ENCODE results near the gene LRRC51. TPM values are rescaled to one million over a fixed set of nuclear protein-coding genes. Genes with fewer than 3 reads are reported as not detected.

LRRC51 gene
- total RNA-seq, 1 donor from 2014 or later, result 2.6 TPM

GRCh38 chr11:72098741-72099140 is 18.1 kb downstream of the LRRC51 start:
- DNase-seq (ENCODE audit: low read depth) (no peak), FAIRE-seq (no peak)
- TF ChIP-seq CTCF (IDR thresholded peaks at IDR 0.05; ENCODE audit: insufficient read depth, low read length, severe bottlenecking), result no peak
- Histone ChIP-seq H3K4me3 (ENCODE audit: low read depth, low read length) (no peak overlapping the region), H3K27me3 (ENCODE audit: control insufficient read depth, insufficient read depth, low read length) (no peaks in the 10 kb centered on the region), H3K36me3 (ENCODE audit: control insufficient read depth, insufficient read depth, low read length) (peaks cover 34% of the 10 kb centered on the region)

GRCh38 chr11:72100009-72100408 is 19.4 kb downstream of the LRRC51 start:
- no peak for FAIRE-seq
- peaks cover 32% of the 10 kb centered on the region for H3K36me3 ChIP-seq (ENCODE audit: control insufficient read depth, insufficient read depth, low read length)
- DNase-seq (ENCODE audit: low read depth), result no peak
- TF ChIP-seq CTCF (IDR thresholded peaks at IDR 0.05; ENCODE audit: insufficient read depth, low read length, severe bottlenecking), result no peak
- no peaks in the 10 kb centered on the region for H3K27me3 ChIP-seq (ENCODE audit: control insufficient read depth, insufficient read depth, low read length)
- no peak overlapping the region for H3K4me3 ChIP-seq (ENCODE audit: low read depth, low read length)

- DNase-seq (ENCODE audit: low read depth), result no peak
- H3K27me3 ChIP-seq (ENCODE audit: control insufficient read depth, insufficient read depth, low read length), result no peaks in the 10 kb centered on the region
- no peak for TF ChIP-seq CTCF (IDR thresholded peaks at IDR 0.05; ENCODE audit: insufficient read depth, low read length, severe bottlenecking)
- peaks cover 30% of the 10 kb centered on the region for H3K36me3 ChIP-seq (ENCODE audit: control insufficient read depth, insufficient read depth, low read length)
- FAIRE-seq, result no peak
- no peak overlapping the region for H3K4me3 ChIP-seq (ENCODE audit: low read depth, low read length)
Observed at GRCh38 chr11:72100462-72100861, 19.8 kb downstream of the LRRC51 start.

GRCh38 chr11:72102162-72102561 is 21.5 kb downstream of the LRRC51 start:
- peak overlapping the region; percentile 70 for H3K4me3 ChIP-seq (ENCODE audit: low read depth, low read length)
- no peak for TF ChIP-seq CTCF (IDR thresholded peaks at IDR 0.05; ENCODE audit: insufficient read depth, low read length, severe bottlenecking)
- no peaks in the 10 kb centered on the region for H3K27me3 ChIP-seq (ENCODE audit: control insufficient read depth, insufficient read depth, low read length)
- H3K36me3 ChIP-seq (ENCODE audit: control insufficient read depth, insufficient read depth, low read length), result peaks cover 29% of the 10 kb centered on the region
- DNase-seq (ENCODE audit: low read depth) (no peak), FAIRE-seq (no peak)

- no peaks in the 10 kb centered on the region for H3K27me3 ChIP-seq (ENCODE audit: control insufficient read depth, insufficient read depth, low read length)
- FAIRE-seq (no peak), DNase-seq (ENCODE audit: low read depth) (no peak)
- peak overlapping the region; percentile 70 for H3K4me3 ChIP-seq (ENCODE audit: low read depth, low read length)
- H3K36me3 ChIP-seq (ENCODE audit: control insufficient read depth, insufficient read depth, low read length), result peaks cover 25% of the 10 kb centered on the region
- no peak for TF ChIP-seq CTCF (IDR thresholded peaks at IDR 0.05; ENCODE audit: insufficient read depth, low read length, severe bottlenecking)
Observed at GRCh38 chr11:72102631-72102945, 21.9 kb downstream of the LRRC51 start.

- Histone ChIP-seq H3K27me3 (ENCODE audit: control insufficient read depth, insufficient read depth, low read length) (no peaks in the 10 kb centered on the region), H3K36me3 (ENCODE audit: control insufficient read depth, insufficient read depth, low read length) (peaks cover 19% of the 10 kb centered on the region), H3K4me3 (ENCODE audit: low read depth, low read length) (peak within 1 kb of the TSS; percentile 70)
- peak; percentile 53 for TF ChIP-seq CTCF (IDR thresholded peaks at IDR 0.05; ENCODE audit: insufficient read depth, low read length, severe bottlenecking)
- peak; percentile 95 for DNase-seq (ENCODE audit: low read depth)
- no peak for FAIRE-seq
Observed at GRCh38 chr11:72102946-72103753, 22.5 kb downstream of the LRRC51 start, which contains the start of gene LAMTOR1. Gene LAMTOR1 (minus strand): TSS chr11:72103297. CDS start chr11:72103224, 73 bp downstream.

Measured in bronchial epithelial cell (primary cell).